Tibial nerve (tissue), 4 donors: ENCODE measurements around the gene ZIM2. TPM values are rescaled to one million over a fixed set of nuclear protein-coding genes. Genes with fewer than 3 reads are reported as not detected.

Experiments used
- DNase-seq, 2 donors: peaks; one replicate each; pipeline ENCODE4 v3.0.0-alpha.2; 2019; ENCODE audit warnings: low spot score in 2 of 2
- H3K27ac ChIP-seq, 4 donors: fragments of 200-600 bp; sonication (generic) in 3 of 4; one replicate each; pipeline ENCODE4 v1.5.1; 2017 to 2019; ENCODE audit warnings: mild to moderate bottlenecking in 1 of 4
- H3K27me3 ChIP-seq, 2 donors: fragments of 200-600 bp; sonication (generic) in 1 of 2; one replicate each; pipeline versions ENCODE4 v1.5.1 to v1.6.0; 2017 to 2019
- H3K36me3 ChIP-seq, 3 donors: fragments of 200-600 bp; sonication (generic); one replicate each; pipeline ENCODE4 v1.5.1; 2018 to 2019
- H3K4me1 ChIP-seq, 4 donors: fragments of 200-600 bp; sonication (generic) in 3 of 4; one replicate each; pipeline ENCODE4 v1.5.1; 2017 to 2019
- H3K4me3 ChIP-seq, 4 donors: fragments of 200-600 bp; sonication (generic) in 3 of 4; one replicate each; pipeline ENCODE4 v1.5.1; 2017 to 2019; ENCODE audit warnings: mild to moderate bottlenecking in 1 of 4, moderate library complexity in 1 of 4
- H3K9me3 ChIP-seq, 4 donors: fragments of 200-600 bp; sonication (generic) in 3 of 4; one replicate each; pipeline ENCODE4 v1.5.1; 2017 to 2019
- EP300 ChIP-seq, 2 donors: sonication (generic); formaldehyde crosslinking; IDR thresholded peaks; one replicate each; pipeline ENCODE4 v1.6.1; 2017; ENCODE audit warnings: antibody characterized with exemption in 2 of 2, mild to moderate bottlenecking in 1 of 2
- POLR2A ChIP-seq, 2 donors: fragments of 450-650 bp; IDR thresholded peaks; one replicate each; pipeline ENCODE4 v1.6.1; 2017; ENCODE audit warnings: antibody characterized with exemption in 2 of 2, mild to moderate bottlenecking in 2 of 2, moderate library complexity in 2 of 2
- WGBS, 2 donors: methylation state at CpG; one replicate each; pipeline ENCODE4 v1.1.5; 2018; 5-methylcytosine and 5-hydroxymethylcytosine counted together
- total RNA-seq, 4 donors: library from RNA; depleted of rRNA; stranded (reverse); fragments of >200 nt; gene quantifications; one replicate each; pipeline ENCODE4 v1.1.0, GENCODE V29; 2016
- TF ChIP-seq, protein P1 (sequence below), 5 experiments: fragments of 200-600 bp in 3 of 5; fragments of 450-650 bp in 2 of 5; sonication (generic) in 3 of 5; IDR thresholded peaks; one replicate each; pipeline ENCODE4 v1.5.1; 2016 to 2019; ENCODE audit warnings: antibody characterized with exemption in 5 of 5, mild to moderate bottlenecking in 3 of 5, moderate library complexity in 2 of 5

The ZIM2 gene
- total RNA-seq, 4 donors from 2014 or later: not detected

GRCh38 chr19:56813531-56813930 lies 27.0 kb downstream of the ZIM2 start:
- Histone ChIP-seq H3K4me3 (no peak overlapping the region), H3K4me1 (no peaks in the 10 kb centered on the region), H3K27me3 (no peaks in the 10 kb centered on the region), H3K9me3 (peaks cover 0 to 15% (median 0%) of the 10 kb centered on the region in 4 donors), H3K27ac (no peak overlapping the region), H3K36me3 (peaks cover 0 to 67% (median 0%) of the 10 kb centered on the region in 3 donors)
- 79 to 82% methylated on average over 5 of the region's 5 CpGs for WGBS, 2 donors
- DNase-seq: no peak
- TF ChIP-seq EP300 (IDR thresholded peaks at IDR 0.05): no peak
- TF ChIP-seq, protein P1, sequence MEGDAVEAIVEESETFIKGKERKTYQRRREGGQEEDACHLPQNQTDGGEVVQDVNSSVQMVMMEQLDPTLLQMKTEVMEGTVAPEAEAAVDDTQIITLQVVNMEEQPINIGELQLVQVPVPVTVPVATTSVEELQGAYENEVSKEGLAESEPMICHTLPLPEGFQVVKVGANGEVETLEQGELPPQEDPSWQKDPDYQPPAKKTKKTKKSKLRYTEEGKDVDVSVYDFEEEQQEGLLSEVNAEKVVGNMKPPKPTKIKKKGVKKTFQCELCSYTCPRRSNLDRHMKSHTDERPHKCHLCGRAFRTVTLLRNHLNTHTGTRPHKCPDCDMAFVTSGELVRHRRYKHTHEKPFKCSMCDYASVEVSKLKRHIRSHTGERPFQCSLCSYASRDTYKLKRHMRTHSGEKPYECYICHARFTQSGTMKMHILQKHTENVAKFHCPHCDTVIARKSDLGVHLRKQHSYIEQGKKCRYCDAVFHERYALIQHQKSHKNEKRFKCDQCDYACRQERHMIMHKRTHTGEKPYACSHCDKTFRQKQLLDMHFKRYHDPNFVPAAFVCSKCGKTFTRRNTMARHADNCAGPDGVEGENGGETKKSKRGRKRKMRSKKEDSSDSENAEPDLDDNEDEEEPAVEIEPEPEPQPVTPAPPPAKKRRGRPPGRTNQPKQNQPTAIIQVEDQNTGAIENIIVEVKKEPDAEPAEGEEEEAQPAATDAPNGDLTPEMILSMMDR (IDR thresholded peaks at IDR 0.05): no peak
- no peak for TF ChIP-seq POLR2A (IDR thresholded peaks at IDR 0.05)

- DNase-seq: no peak
- TF ChIP-seq POLR2A (IDR thresholded peaks at IDR 0.05) (no peak), EP300 (IDR thresholded peaks at IDR 0.05) (no peak)
- TF ChIP-seq, protein P1 (IDR thresholded peaks at IDR 0.05): no peak
- Histone ChIP-seq H3K27ac (no peak overlapping the region), H3K27me3 (no peaks in the 10 kb centered on the region), H3K4me3 (no peak overlapping the region), H3K4me1 (no peaks in the 10 kb centered on the region), H3K36me3 (peaks cover 0 to 56% (median 0%) of the 10 kb centered on the region in 3 donors), H3K9me3 (peaks cover 0 to 24% (median 2%) of the 10 kb centered on the region in 4 donors)
- WGBS, 2 donors: 77 to 83% methylated on average over 6 of the region's 6 CpGs
Observed at GRCh38 chr19:56811480-56811879, 29.0 kb downstream of the ZIM2 start.

DNA sequence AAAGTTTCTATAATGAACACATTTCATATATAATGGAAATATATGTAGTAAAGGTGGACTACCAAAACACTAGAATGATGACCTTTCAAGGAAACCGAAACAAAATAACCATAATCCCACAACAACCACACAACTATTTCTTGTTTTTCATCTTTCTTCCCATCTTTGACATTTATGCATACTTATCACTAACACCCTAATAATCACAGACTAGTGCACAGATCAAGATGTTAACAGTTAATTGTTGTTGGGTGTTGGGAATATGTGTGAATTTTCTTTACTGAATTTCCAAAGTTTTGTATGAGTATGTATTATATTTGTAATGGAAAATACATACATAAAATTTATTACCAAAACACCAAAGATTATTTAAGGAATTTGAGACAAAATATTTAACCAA lies 30.3 kb downstream of the ZIM2 start:
- H3K4me1 ChIP-seq: no peaks in the 10 kb centered on the region
- TF ChIP-seq POLR2A (IDR thresholded peaks at IDR 0.05): no peak
- TF ChIP-seq, protein P1 (IDR thresholded peaks at IDR 0.05): no peak
- TF ChIP-seq EP300 (IDR thresholded peaks at IDR 0.05): no peak
- peaks cover 0 to 37% (median 3%) of the 10 kb centered on the region in 4 donors for H3K9me3 ChIP-seq
- peaks cover 0 to 47% (median 0%) of the 10 kb centered on the region in 3 donors for H3K36me3 ChIP-seq
- no peak for DNase-seq
- H3K27me3 ChIP-seq: no peaks in the 10 kb centered on the region
- H3K4me3 ChIP-seq: no peak overlapping the region
- no peak overlapping the region for H3K27ac ChIP-seq
- 86 to 90% methylated on average over 1 of the region's 1 CpG for WGBS, 2 donors

GRCh38 chr19:56808717-56809392 lies 31.7 kb downstream of the ZIM2 start:
- Histone ChIP-seq H3K9me3 (peaks cover 0 to 47% (median 3%) of the 10 kb centered on the region in 4 donors), H3K4me1 (no peaks in the 10 kb centered on the region), H3K27me3 (no peaks in the 10 kb centered on the region), H3K27ac (no peak overlapping the region), H3K4me3 (no peak overlapping the region), H3K36me3 (peaks cover 0 to 34% (median 0%) of the 10 kb centered on the region in 3 donors)
- 79 to 81% methylated on average over 3 of the region's 3 CpGs for WGBS, 2 donors
- no peak for DNase-seq
- TF ChIP-seq POLR2A (IDR thresholded peaks at IDR 0.05) (no peak), EP300 (IDR thresholded peaks at IDR 0.05) (no peak)
- TF ChIP-seq, protein P1 (IDR thresholded peaks at IDR 0.05): no peak

DNA sequence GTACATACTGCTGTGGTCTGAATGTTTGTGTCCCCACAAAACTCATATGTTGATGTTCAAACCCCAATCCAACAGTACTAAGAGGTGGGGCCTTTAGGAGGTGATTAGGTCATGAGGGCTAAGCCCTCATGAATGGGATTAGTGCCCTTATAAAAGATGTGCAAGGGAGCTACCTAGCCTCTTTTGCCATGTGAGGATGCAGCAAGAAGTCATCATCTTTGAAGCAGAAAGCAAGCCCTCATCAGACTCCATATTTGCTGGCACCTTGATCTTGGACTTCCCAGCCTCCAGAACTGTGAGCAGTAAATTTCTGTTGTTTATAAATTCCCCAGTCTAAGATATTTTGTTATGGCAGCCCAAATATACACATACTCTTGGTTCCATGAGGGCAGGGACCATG lies 33.9 kb downstream of the ZIM2 start:
- no peaks in the 10 kb centered on the region for H3K4me1 ChIP-seq
- H3K9me3 ChIP-seq: peaks cover 0 to 66% (median 3%) of the 10 kb centered on the region in 4 donors
- no peak overlapping the region for H3K4me3 ChIP-seq
- no peak for DNase-seq
- H3K27me3 ChIP-seq: no peaks in the 10 kb centered on the region
- H3K27ac ChIP-seq: no peak overlapping the region
- TF ChIP-seq EP300 (IDR thresholded peaks at IDR 0.05): no peak
- TF ChIP-seq, protein P1 (IDR thresholded peaks at IDR 0.05): no peak
- TF ChIP-seq POLR2A (IDR thresholded peaks at IDR 0.05): no peak
- H3K36me3 ChIP-seq: peaks cover 0 to 21% (median 0%) of the 10 kb centered on the region in 3 donors
